Breast epithelium (tissue), 4 donors: ENCODE measurements around the gene MCUB. TPM values are rescaled to one million over a fixed set of nuclear protein-coding genes. Genes with fewer than 3 reads are reported as not detected.
A peak's percentile ranks its signal among the peaks of the same experiment; 100 is the strongest.
"Not testable (repeated sequence)": the region's sequence is repeated elsewhere in the genome, so short reads cannot be mapped to it uniquely, and the experiment has no call there.

Experiments used
- DNase-seq, 2 donors: peaks; one replicate each; pipeline ENCODE4 v3.0.0-alpha.2; 2019; ENCODE audit warnings: low spot score in 2 of 2
- H3K27ac ChIP-seq, 2 donors: fragments of 200-600 bp; sonication (generic) in 1 of 2; one replicate each; pipeline ENCODE4 v1.5.1; 2016 to 2019; ENCODE audit warnings: mild to moderate bottlenecking in 1 of 2
- H3K27me3 ChIP-seq, 2 donors: fragments of 200-600 bp; sonication (generic) in 1 of 2; one replicate each; pipeline versions ENCODE4 v1.5.1 to v1.6.0; 2017 to 2019; ENCODE audit warnings: control low read depth in 1 of 2, mild to moderate bottlenecking in 1 of 2
- H3K36me3 ChIP-seq: fragments of 200-600 bp; one replicate; pipeline ENCODE4 v1.5.1; 2019
- H3K4me1 ChIP-seq, 2 donors: fragments of 200-600 bp; sonication (generic); one replicate each; pipeline ENCODE4 v1.5.1; 2016 to 2019; ENCODE audit warnings: control low read depth in 1 of 2
- H3K4me3 ChIP-seq, 3 donors: fragments of 200-600 bp; sonication (generic); 1 replicate in 2 of 3; 2 replicates in 1 of 3; pipeline ENCODE4 v1.5.1; 2016 to 2019; ENCODE audit warnings: mild to moderate bottlenecking in 3 of 3, moderate library complexity in 2 of 3
- H3K9me3 ChIP-seq, 2 donors: fragments of 200-600 bp; sonication (generic) in 1 of 2; one replicate each; pipeline ENCODE4 v1.5.1; 2016 to 2019; ENCODE audit warnings: control low read depth in 1 of 2
- POLR2A ChIP-seq: fragments of 450-650 bp; IDR thresholded peaks from one replicate; pipeline ENCODE4 v1.6.1; 2016; ENCODE audit warnings: antibody characterized with exemption, mild to moderate bottlenecking, moderate library complexity
- POLR2AphosphoS5 ChIP-seq, 3 donors: sonication (generic); formaldehyde crosslinking; IDR thresholded peaks; one replicate each; pipeline ENCODE4 v1.6.1; 2017; ENCODE audit warnings: antibody characterized with exemption in 3 of 3
- intact Hi-C: fragments of 100-400 bp; cut with DNase I; formaldehyde crosslinking; loops from one replicate; pipeline ENCODE4 v1.15.1; 2023; ENCODE audit warnings: low total_unique reads
- total RNA-seq, 3 donors: library from RNA; depleted of rRNA; stranded (reverse); fragments of >200 nt; gene quantifications; one replicate each; pipeline ENCODE4 v1.1.0, GENCODE V29; 2016
- TF ChIP-seq, protein P1 (sequence below), 3 donors: fragments of 450-650 bp; IDR thresholded peaks; one replicate each; pipeline ENCODE4 v1.5.1; 2016 to 2017; ENCODE audit warnings: antibody characterized with exemption in 3 of 3, mild to moderate bottlenecking in 3 of 3, moderate library complexity in 3 of 3

The MCUB gene
- total RNA-seq, 3 donors from 2014 or later, result 16.4 to 29.4 (median 26.5) TPM

GRCh38 chr4:109554971-109555370 is 5.1 kb upstream of the MCUB start:
- TF ChIP-seq, protein P1, sequence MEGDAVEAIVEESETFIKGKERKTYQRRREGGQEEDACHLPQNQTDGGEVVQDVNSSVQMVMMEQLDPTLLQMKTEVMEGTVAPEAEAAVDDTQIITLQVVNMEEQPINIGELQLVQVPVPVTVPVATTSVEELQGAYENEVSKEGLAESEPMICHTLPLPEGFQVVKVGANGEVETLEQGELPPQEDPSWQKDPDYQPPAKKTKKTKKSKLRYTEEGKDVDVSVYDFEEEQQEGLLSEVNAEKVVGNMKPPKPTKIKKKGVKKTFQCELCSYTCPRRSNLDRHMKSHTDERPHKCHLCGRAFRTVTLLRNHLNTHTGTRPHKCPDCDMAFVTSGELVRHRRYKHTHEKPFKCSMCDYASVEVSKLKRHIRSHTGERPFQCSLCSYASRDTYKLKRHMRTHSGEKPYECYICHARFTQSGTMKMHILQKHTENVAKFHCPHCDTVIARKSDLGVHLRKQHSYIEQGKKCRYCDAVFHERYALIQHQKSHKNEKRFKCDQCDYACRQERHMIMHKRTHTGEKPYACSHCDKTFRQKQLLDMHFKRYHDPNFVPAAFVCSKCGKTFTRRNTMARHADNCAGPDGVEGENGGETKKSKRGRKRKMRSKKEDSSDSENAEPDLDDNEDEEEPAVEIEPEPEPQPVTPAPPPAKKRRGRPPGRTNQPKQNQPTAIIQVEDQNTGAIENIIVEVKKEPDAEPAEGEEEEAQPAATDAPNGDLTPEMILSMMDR (IDR thresholded peaks at IDR 0.05), result no peak
- H3K27ac ChIP-seq, result no peak overlapping the region
- no peaks in the 10 kb centered on the region for H3K4me1 ChIP-seq
- H3K27me3 ChIP-seq, result no peaks in the 10 kb centered on the region
- no peaks in the 10 kb centered on the region for H3K9me3 ChIP-seq
- no peaks in the 10 kb centered on the region for H3K36me3 ChIP-seq
- DNase-seq, result no peak
- no peak overlapping the region for H3K4me3 ChIP-seq
- intact Hi-C loops, result no loop called here

DNA sequence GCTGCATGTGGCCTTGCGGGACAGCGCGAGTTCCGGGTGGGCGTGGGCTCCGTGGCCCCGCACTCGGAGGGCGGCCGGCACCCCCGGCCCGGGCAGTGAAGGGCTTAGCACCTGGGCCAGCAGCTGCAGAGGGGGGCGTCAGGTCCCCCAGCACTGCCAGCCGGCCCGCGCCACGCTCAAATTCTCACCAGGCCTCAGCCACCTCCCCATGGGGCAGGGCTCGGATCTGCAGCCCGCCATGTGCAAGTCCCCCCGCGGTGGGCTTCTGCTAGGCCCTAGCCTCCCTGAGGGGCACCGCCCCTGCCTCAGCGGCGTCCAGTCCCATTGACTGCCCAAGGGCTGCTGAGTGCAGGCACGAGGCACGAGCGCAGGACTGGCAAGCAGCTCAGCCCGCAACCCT is 2.6 kb upstream of the MCUB start:
- no peak overlapping the region for H3K27ac ChIP-seq
- DNase-seq, result no peak
- no peaks in the 10 kb centered on the region for H3K9me3 ChIP-seq
- no peaks in the 10 kb centered on the region for H3K36me3 ChIP-seq
- no peaks in the 10 kb centered on the region for H3K27me3 ChIP-seq
- H3K4me1 ChIP-seq, result no peaks in the 10 kb centered on the region
- no peak for TF ChIP-seq POLR2AphosphoS5 (IDR thresholded peaks at IDR 0.05)
- TF ChIP-seq POLR2A, result no peak
- TF ChIP-seq, protein P1 (IDR thresholded peaks at IDR 0.05), result no peak
- no peak overlapping the region for H3K4me3 ChIP-seq
- intact Hi-C loops, result no loop called here

DNA sequence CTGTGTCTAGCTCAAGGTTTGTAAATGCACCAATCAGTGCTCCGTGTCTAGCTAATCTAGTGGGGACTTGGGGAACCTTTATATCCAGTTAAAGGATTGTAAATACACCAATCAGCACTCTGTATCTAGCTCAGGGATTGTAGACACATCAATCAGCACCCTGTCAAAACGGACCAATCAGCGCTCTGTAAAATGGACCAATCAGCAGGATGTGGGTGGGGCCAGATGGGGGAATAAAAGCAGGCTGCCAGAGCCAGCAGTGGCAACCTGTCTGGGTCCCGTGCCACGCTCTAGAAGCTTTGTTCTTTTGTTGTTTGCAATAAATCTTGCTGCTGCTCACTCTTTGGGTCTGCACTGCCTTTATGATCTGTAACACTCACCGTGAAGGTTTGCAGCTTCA is 2.0 kb upstream of the MCUB start:
- H3K4me3 ChIP-seq, H3K36me3 ChIP-seq, H3K9me3 ChIP-seq, H3K4me1 ChIP-seq, H3K27ac ChIP-seq, intact Hi-C loops, H3K27me3 ChIP-seq, DNase-seq: not testable (repeated sequence)

- H3K36me3 ChIP-seq, result no peaks in the 10 kb centered on the region
- no peaks in the 10 kb centered on the region for H3K4me1 ChIP-seq
- no peak for DNase-seq
- TF ChIP-seq POLR2A (no peak), POLR2AphosphoS5 (IDR thresholded peaks at IDR 0.05) (no peak)
- TF ChIP-seq, protein P1 (IDR thresholded peaks at IDR 0.05), result no peak
- intact Hi-C loops, result no loop called here
- H3K27ac ChIP-seq, result peak overlapping the region; percentile 78 to 82
- H3K4me3 ChIP-seq, result peak overlapping the region; percentile 75 to 89 (median 76)
- no peaks in the 10 kb centered on the region for H3K27me3 ChIP-seq
- no peaks in the 10 kb centered on the region for H3K9me3 ChIP-seq
Observed at GRCh38 chr4:109559625-109559982, 442 bp upstream of the MCUB start.

- Histone ChIP-seq H3K27ac (peak overlapping the region; percentile 82 to 86), H3K4me3 (peak overlapping the region; percentile 75 to 89 (median 76)), H3K27me3 (no peaks in the 10 kb centered on the region), H3K9me3 (no peaks in the 10 kb centered on the region), H3K4me1 (no peaks in the 10 kb centered on the region), H3K36me3 (no peaks in the 10 kb centered on the region)
- DNase-seq, result peak in 1 of 2 donors; percentile 20
- no peak for TF ChIP-seq POLR2A
- no peak for TF ChIP-seq POLR2AphosphoS5 (IDR thresholded peaks at IDR 0.05)
- TF ChIP-seq, protein P1 (IDR thresholded peaks at IDR 0.05), result no peak
- intact Hi-C loops, result no loop called here
Observed at GRCh38 chr4:109560687-109561461, 828 bp downstream of the MCUB start.
